HepG2 (cell line): ENCODE measurements around the gene SRRM1. TPM values are rescaled to one million over a fixed set of nuclear protein-coding genes. Genes with fewer than 3 reads are reported as not detected.

Experiments used
- ATAC-seq: fragments of 200-7000 bp; cut with Tn5 transposase; 3 replicates; pipeline ENCODE4 v1.9.1; 2020; ENCODE audit warnings: mild to moderate bottlenecking, moderate library complexity
- BruUV-seq: library from RNA; stranded (reverse); fragments of 400-500 nt; replicated peaks from 2 replicates; lab custom pipeline; 2021; lab: Mats Ljungman, UMichigan
- CTCF ChIA-PET: fragments of 300-600 bp; formaldehyde crosslinking; extraction: SDS; loops from one replicate; lab custom pipeline; 2021; ENCODE audit warnings: low total read pairs, inconsistent platforms, low intra/inter-chr PET ratio; lab: Yijun Ruan, JAX
- POLR2A ChIA-PET: fragments of 350-600 bp; sonication (Branson Sonifier 250); formaldehyde crosslinking; loops from one replicate; lab custom pipeline; 2020; ENCODE audit warnings: antibody characterized with exemption, inconsistent platforms; lab: Yijun Ruan, JAX
- DNase-seq: peaks from one replicate; pipeline ENCODE4 v3.0.0-alpha.2; 2015; ENCODE audit warnings: low spot score
- FAIRE-seq: peaks from 3 replicates; lab custom pipeline; 2011; peaks lifted over from hg19 to GRCh38; lab: Jason Lieb, UNC
- H2AFZ ChIP-seq: one replicate; pipeline ENCODE4 v1.6.1; 2011; ENCODE audit warnings: low read length, inconsistent platforms
- H3K27ac ChIP-seq: fragments of 300-600 bp; 3 replicates; pipeline ENCODE4 v1.8.0; 2011; ENCODE audit warnings: mixed run types, mild to moderate bottlenecking, mixed read lengths, low read length, inconsistent platforms; ENCODE audit not compliant: insufficient read depth; ENCODE audit errors: extremely low read length
- H3K27me3 ChIP-seq, 2 experiments: fragments of 200-600 bp in 1 of 2; 2 replicates in 1 of 2; 3 replicates in 1 of 2; pipeline versions ENCODE4 v1.6.0 to v1.8.0; 2011; ENCODE audit warnings: low read length in 2 of 2, mild to moderate bottlenecking in 2 of 2, moderate library complexity in 2 of 2, inconsistent platforms in 1 of 2; ENCODE audit not compliant: insufficient read depth in 2 of 2, control insufficient read depth in 1 of 2
- H3K36me3 ChIP-seq, 2 experiments: fragments of 200-600 bp in 1 of 2; replicated peaks in 1 of 2; 2 replicates in 1 of 2; 3 replicates in 1 of 2; pipeline versions ENCODE4 v1.5.1 to v1.8.0; 2011; ENCODE audit warnings: low read length in 2 of 2, inconsistent platforms in 1 of 2; ENCODE audit not compliant: insufficient read depth in 2 of 2, control insufficient read depth in 1 of 2
- H3K4me1 ChIP-seq: 2 replicates; pipeline ENCODE4 v1.5.1; 2012; ENCODE audit warnings: low read length, inconsistent platforms; ENCODE audit not compliant: insufficient read depth
- H3K4me2 ChIP-seq: 2 replicates; pipeline ENCODE4 v1.6.0; 2011; ENCODE audit warnings: low read depth, low read length, inconsistent platforms
- H3K4me3 ChIP-seq, 3 experiments: fragments of 200-600 bp in 1 of 3; sonication (generic), shearing (Covaris generic) in 1 of 3; replicated peaks in 1 of 3; 2 replicates each; pipeline ENCODE4 v1.5.1; 2011 to 2016; ENCODE audit warnings: low read length in 3 of 3, inconsistent platforms in 2 of 3, low read depth in 2 of 3, mild to moderate bottlenecking in 2 of 3, control low read depth in 1 of 3, mixed read lengths in 1 of 3; ENCODE audit not compliant: insufficient read depth in 1 of 3
- H3K79me2 ChIP-seq: one replicate; pipeline ENCODE4 v1.6.1; 2011; ENCODE audit warnings: low read length, inconsistent platforms; ENCODE audit not compliant: insufficient read depth
- H3K9ac ChIP-seq: 2 replicates; pipeline ENCODE4 v1.6.0; 2011; ENCODE audit warnings: mild to moderate bottlenecking, low read depth, low read length, inconsistent platforms; ENCODE audit not compliant: insufficient read depth
- H3K9me3 ChIP-seq: 2 replicates; pipeline ENCODE4 v1.5.1; 2012; ENCODE audit warnings: mild to moderate bottlenecking, low read length
- H4K20me1 ChIP-seq: 2 replicates; pipeline ENCODE4 v1.6.0; 2011; ENCODE audit warnings: inconsistent platforms, mild to moderate bottlenecking, low read length, moderate library complexity; ENCODE audit not compliant: insufficient read depth
- GATAD2A ChIP-seq: IDR thresholded peaks from 2 replicates; pipeline ENCODE4 v1.6.1; 2016
- HDAC1 ChIP-seq: sonication (generic); formaldehyde crosslinking; IDR thresholded peaks from 2 replicates; pipeline ENCODE4 v1.5.1; 2020; ENCODE audit warnings: mild to moderate bottlenecking, missing genetic modification reagents
- PAF1 ChIP-seq: IDR thresholded peaks from 2 replicates; pipeline ENCODE4 v1.6.1; 2016; ENCODE audit warnings: missing genetic modification reagents, missing compliant biosample characterization
- RXRA ChIP-seq: sonication (generic); formaldehyde crosslinking; IDR thresholded peaks from 2 replicates; pipeline ENCODE4 v1.5.1; 2020; ENCODE audit warnings: missing genetic modification reagents
- SUZ12 ChIP-seq: fragments of 150-350 bp; IDR thresholded peaks from 2 replicates; pipeline ENCODE4 v1.6.1; 2014; ENCODE audit warnings: low read depth, low read length
- ZFP36 ChIP-seq: fragments of 150-350 bp; IDR thresholded peaks from 2 replicates; pipeline ENCODE4 v1.6.1; 2018; ENCODE audit warnings: borderline replicate concordance, low read length, low read depth; ENCODE audit not compliant: partially characterized antibody
- ZNF350 ChIP-seq: sonication (generic); formaldehyde crosslinking; IDR thresholded peaks from 2 replicates; pipeline ENCODE4 v1.4.0; 2020; ENCODE audit warnings: mild to moderate bottlenecking, low read depth, missing genetic modification reagents, borderline replicate concordance
- ZNF556 ChIP-seq: sonication (generic); formaldehyde crosslinking; IDR thresholded peaks from 2 replicates; pipeline ENCODE4 v1.4.0; 2020; ENCODE audit warnings: mild to moderate bottlenecking, missing genetic modification reagents, borderline replicate concordance
- WGBS: methylation state at CpG from one replicate; pipeline ENCODE4 v1.1.6; 2017; ENCODE audit warnings: low lambda C conversion rate; 5-methylcytosine and 5-hydroxymethylcytosine counted together
- in situ Hi-C: cut with HindIII; loops from 2 replicates; pipeline ENCODE4 v1.10.0; 2017; ENCODE audit warnings: low pct_unique_long_range_greater_than_20kb; ENCODE audit not compliant: extremely low pct_ligation_motif_present
- intact Hi-C: fragments of 100-400 bp; cut with micrococcal nuclease; formaldehyde crosslinking; loops from one replicate; pipeline ENCODE4 v1.10.0; 2022; ENCODE audit not compliant: unreplicated experiment
- polyA plus RNA-seq, 8 experiments: library from polyadenylated mRNA; depleted of rRNA in 3 of 8; stranded (reverse) in 7 of 8; unstranded in 1 of 8; fragments of >200 nt; fragmentation: Illumina TruSeq in 4 of 8; extraction: Trizol in 4 of 8; gene quantifications; 2 replicates each; pipeline versions ENCODE4 v1.2.1 to v1.2.3, GENCODE V29; 2011 to 2016; ENCODE audit warnings: low read depth in 4 of 8, missing spikeins in 1 of 8, mixed read lengths in 1 of 8; ENCODE audit not compliant: insufficient read depth in 1 of 8
- total RNA-seq, 5 experiments: library from RNA; depleted of rRNA; stranded (reverse); fragments of >200 nt; fragmentation: Illumina TruSeq; extraction: Trizol; gene quantifications; 2 replicates each; pipeline ENCODE4 v1.2.3, GENCODE V29; 2016; ENCODE audit warnings: low read depth in 1 of 5
- TF ChIP-seq, protein P1 (sequence below): sonication (generic); formaldehyde crosslinking; IDR thresholded peaks from 2 replicates; pipeline ENCODE4 v1.5.0; 2020; ENCODE audit warnings: missing genetic modification reagents
- TF ChIP-seq, protein P2 (sequence below), 2 experiments: sonication (generic) in 1 of 2; formaldehyde crosslinking in 1 of 2; IDR thresholded peaks; 2 replicates each; pipeline versions ENCODE4 v1.5.1 to v1.6.1; 2011 to 2020; ENCODE audit warnings: borderline replicate concordance in 1 of 2, low read depth in 1 of 2, low read length in 1 of 2, mild to moderate bottlenecking in 1 of 2, missing genetic modification reagents in 1 of 2, moderate library complexity in 1 of 2

SRRM1 gene
- total and polyA plus RNA-seq, 2 of the 13 experiments (the other 11 are each of a cell fraction or from before 2014, with no cell fraction given), result 31.6 to 44.5 TPM

DNA sequence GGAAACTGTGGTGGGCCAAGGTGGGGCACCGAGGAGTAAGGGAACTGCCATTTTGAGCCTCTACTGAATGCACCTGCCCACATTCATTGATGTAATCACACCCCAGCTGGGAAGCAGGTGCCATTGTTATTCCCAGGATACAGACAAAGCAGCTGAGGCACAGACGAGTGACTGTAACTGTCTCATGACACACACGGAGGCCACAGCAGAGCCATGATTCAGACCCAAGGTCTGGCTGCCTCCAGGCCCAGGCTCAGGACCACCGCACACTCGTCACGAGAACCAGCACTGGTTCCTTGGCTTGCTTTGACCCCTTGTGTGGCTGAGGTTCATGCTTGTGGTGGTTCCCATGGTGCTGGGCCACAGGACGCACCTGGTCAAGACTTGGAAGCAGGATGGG is 56.5 kb downstream of the SRRM1 start:
- H3K27ac ChIP-seq, result no peak overlapping the region
- no peak overlapping the region for H3K4me3 ChIP-seq
- FAIRE-seq (no peak), DNase-seq (no peak), ATAC-seq (no peak)
- H3K4me2 ChIP-seq, result no peak overlapping the region; the same call in 1 of the 2 replicates
- ChIA-PET CTCF (no interaction called here), POLR2A (interaction anchor here (3.2 kb wide), 1 partner anchor 25 kb away, joined by 10 read pairs; no protein-coding TSS in a partner anchor)
- H3K4me1 ChIP-seq, result peaks cover 60% of the 10 kb centered on the region
- in situ Hi-C loops (no loop called here), intact Hi-C loops (no loop called here)
- no TSS peak for BruUV-seq
- H3K9ac ChIP-seq, result no peak overlapping the region
- H3K27me3 ChIP-seq, result peaks cover 2 to 4% of the 10 kb centered on the region in 2 experiments; a peak in 1 of 5 replicates
- H3K9me3 ChIP-seq, result no peaks in the 10 kb centered on the region
- WGBS, result 56% methylated on average over 3 of the region's 7 CpGs
- TF ChIP-seq, protein P1, sequence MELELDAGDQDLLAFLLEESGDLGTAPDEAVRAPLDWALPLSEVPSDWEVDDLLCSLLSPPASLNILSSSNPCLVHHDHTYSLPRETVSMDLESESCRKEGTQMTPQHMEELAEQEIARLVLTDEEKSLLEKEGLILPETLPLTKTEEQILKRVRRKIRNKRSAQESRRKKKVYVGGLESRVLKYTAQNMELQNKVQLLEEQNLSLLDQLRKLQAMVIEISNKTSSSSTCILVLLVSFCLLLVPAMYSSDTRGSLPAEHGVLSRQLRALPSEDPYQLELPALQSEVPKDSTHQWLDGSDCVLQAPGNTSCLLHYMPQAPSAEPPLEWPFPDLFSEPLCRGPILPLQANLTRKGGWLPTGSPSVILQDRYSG (CRISPR knock-in tag), result no peak
- TF ChIP-seq PAF1 (CRISPR knock-in tag) (no peak), HDAC1 (CRISPR knock-in tag) (no peak), RXRA (CRISPR knock-in tag) (no peak), GATAD2A (CRISPR knock-in tag) (no peak), ZFP36 (no peak), ZNF350 (CRISPR knock-in tag) (no peak), SUZ12 (no peak), ZNF556 (CRISPR knock-in tag) (no peak)
- TF ChIP-seq, protein P2, sequence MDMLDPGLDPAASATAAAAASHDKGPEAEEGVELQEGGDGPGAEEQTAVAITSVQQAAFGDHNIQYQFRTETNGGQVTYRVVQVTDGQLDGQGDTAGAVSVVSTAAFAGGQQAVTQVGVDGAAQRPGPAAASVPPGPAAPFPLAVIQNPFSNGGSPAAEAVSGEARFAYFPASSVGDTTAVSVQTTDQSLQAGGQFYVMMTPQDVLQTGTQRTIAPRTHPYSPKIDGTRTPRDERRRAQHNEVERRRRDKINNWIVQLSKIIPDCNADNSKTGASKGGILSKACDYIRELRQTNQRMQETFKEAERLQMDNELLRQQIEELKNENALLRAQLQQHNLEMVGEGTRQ (IDR thresholded peaks at IDR 0.05; ENCODE audit: low read depth, low read length), result no peak
- TF ChIP-seq, protein P2 (CRISPR knock-in tag; IDR thresholded peaks at IDR 0.05; ENCODE audit: borderline replicate concordance), result no peak
- no peaks in the 10 kb centered on the region for H3K36me3 ChIP-seq
- H4K20me1 ChIP-seq, result no peaks in the 10 kb centered on the region
- H2AFZ ChIP-seq, result no peak overlapping the region
- H3K79me2 ChIP-seq, result no peaks in the 10 kb centered on the region
